Measurements from ENCODE around the gene GP1BA.

GP1BA gene

DNA sequence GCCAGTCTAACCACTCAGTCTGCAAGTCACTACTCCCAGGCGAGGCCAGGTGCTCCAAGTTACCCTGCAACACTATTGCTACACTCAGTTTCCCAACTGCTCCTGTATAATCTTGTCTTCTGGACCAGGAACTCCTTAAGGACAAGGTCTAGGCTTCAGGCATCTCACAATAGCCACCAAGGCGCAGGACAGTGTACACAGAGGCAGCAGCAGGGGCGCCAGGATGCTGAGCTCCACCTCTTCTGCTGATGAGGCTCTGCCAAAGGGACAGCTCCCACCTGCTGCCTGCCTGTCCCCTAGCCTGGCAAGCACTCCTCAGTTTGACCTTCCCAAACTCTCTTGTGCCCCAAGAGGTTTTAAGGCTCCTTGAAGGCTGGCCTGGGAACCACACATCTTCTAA is 4.4 kb downstream of the GP1BA start:
- H3K27me3 ChIP-seq (ENCODE audit: control insufficient read depth in 2 of 2, insufficient read depth in 2 of 2, low read length in 2 of 2) = no peaks in the 10 kb centered on the region
- no peak overlapping the region for H3K4me3 ChIP-seq (ENCODE audit: low read length in 2 of 2)
- no peak overlapping the region for H3K27ac ChIP-seq (ENCODE audit: low read depth in 2 of 2, low read length in 2 of 2)
- H3K9me3 ChIP-seq (ENCODE audit: control insufficient read depth in 2 of 2, low read length in 2 of 2) = no peaks in the 10 kb centered on the region
- H3K36me3 ChIP-seq (ENCODE audit: control insufficient read depth in 2 of 2, insufficient read depth in 2 of 2, low read length in 2 of 2) = peaks cover 16 to 24% of the 10 kb centered on the region in 2 donors
- no peak overlapping the region for H3K9ac ChIP-seq (ENCODE audit: low read depth in 1 of 2, low read length in 2 of 2)
- peaks cover 29 to 30% of the 10 kb centered on the region in 2 donors for H3K4me1 ChIP-seq (ENCODE audit: control insufficient read depth in 2 of 2, insufficient read depth in 2 of 2, low read length in 2 of 2)

DNA sequence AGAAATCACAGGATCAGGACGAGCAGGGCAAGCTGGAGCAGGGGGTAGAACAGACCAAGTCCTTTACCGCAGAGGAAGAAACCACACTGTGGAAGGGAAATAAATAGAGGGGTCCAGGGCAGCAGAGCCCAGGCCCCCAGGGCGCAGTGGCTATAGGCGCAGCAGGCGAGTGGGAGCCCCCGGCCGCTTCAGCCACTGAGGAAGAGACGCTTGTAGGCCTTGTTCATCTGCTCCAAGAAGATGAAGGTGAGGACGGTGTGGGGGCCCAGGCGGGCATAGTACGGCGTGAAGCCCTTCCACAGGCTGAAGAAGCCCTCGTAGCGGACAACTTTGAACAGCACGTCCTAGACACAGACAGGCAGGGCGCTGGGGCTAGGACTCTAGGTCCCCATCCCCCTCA is 5.5 kb downstream of the GP1BA start:
- H3K36me3 ChIP-seq (ENCODE audit: control insufficient read depth in 2 of 2, insufficient read depth in 2 of 2, low read length in 2 of 2) = peaks cover 23 to 26% of the 10 kb centered on the region in 2 donors
- no peak overlapping the region for H3K9ac ChIP-seq (ENCODE audit: low read depth in 1 of 2, low read length in 2 of 2)
- H3K27ac ChIP-seq (ENCODE audit: low read depth in 2 of 2, low read length in 2 of 2) = no peak overlapping the region

DNA sequence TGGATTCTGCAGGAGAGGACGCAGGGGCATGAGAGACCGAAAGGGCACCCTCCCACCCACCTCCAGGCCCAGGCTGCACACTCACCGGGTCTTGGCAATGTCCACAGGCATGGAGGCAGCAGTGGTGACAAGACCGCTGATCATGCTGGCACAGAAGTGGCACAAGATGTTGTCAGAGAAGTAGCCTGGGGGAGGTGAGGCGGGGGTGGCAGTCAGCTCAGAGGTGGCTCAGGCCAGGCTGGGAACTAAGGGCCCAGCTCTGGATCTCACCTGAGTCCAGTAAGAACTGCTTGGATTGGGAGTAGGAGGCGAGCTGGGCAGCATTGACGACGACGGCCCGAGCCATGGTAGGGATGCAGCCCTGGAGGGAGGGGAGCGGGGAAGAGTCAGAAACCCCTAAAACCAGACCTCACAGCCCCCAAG is 6.0 kb downstream of the GP1BA start:
- Histone ChIP-seq H3K27ac (ENCODE audit: low read depth in 2 of 2, low read length in 2 of 2) (peak overlapping the region in 1 of 2 donors; percentile 89), H3K9ac (ENCODE audit: low read depth in 1 of 2, low read length in 2 of 2) (peak overlapping the region in 1 of 2 donors; percentile 92), H3K9me3 (ENCODE audit: control insufficient read depth in 2 of 2, low read length in 2 of 2) (no peaks in the 10 kb centered on the region), H3K27me3 (ENCODE audit: control insufficient read depth in 2 of 2, insufficient read depth in 2 of 2, low read length in 2 of 2) (no peaks in the 10 kb centered on the region), H3K36me3 (ENCODE audit: control insufficient read depth in 2 of 2, insufficient read depth in 2 of 2, low read length in 2 of 2) (peaks cover 27 to 32% of the 10 kb centered on the region in 2 donors), H3K4me3 (ENCODE audit: low read length in 2 of 2) (peak overlapping the region; percentile 79 to 87), H3K4me1 (ENCODE audit: control insufficient read depth in 2 of 2, insufficient read depth in 2 of 2, low read length in 2 of 2) (peaks cover 32% of the 10 kb centered on the region in 2 donors)

More for the DNA sequence above, 5.5 kb downstream of the GP1BA start:
- H3K27me3 ChIP-seq (ENCODE audit: control insufficient read depth in 2 of 2, insufficient read depth in 2 of 2, low read length in 2 of 2) = no peaks in the 10 kb centered on the region
- H3K4me1 ChIP-seq (ENCODE audit: control insufficient read depth in 2 of 2, insufficient read depth in 2 of 2, low read length in 2 of 2) = peaks cover 32% of the 10 kb centered on the region in 2 donors
- no peak overlapping the region for H3K4me3 ChIP-seq (ENCODE audit: low read length in 2 of 2)
- no peaks in the 10 kb centered on the region for H3K9me3 ChIP-seq (ENCODE audit: control insufficient read depth in 2 of 2, low read length in 2 of 2)

DNA sequence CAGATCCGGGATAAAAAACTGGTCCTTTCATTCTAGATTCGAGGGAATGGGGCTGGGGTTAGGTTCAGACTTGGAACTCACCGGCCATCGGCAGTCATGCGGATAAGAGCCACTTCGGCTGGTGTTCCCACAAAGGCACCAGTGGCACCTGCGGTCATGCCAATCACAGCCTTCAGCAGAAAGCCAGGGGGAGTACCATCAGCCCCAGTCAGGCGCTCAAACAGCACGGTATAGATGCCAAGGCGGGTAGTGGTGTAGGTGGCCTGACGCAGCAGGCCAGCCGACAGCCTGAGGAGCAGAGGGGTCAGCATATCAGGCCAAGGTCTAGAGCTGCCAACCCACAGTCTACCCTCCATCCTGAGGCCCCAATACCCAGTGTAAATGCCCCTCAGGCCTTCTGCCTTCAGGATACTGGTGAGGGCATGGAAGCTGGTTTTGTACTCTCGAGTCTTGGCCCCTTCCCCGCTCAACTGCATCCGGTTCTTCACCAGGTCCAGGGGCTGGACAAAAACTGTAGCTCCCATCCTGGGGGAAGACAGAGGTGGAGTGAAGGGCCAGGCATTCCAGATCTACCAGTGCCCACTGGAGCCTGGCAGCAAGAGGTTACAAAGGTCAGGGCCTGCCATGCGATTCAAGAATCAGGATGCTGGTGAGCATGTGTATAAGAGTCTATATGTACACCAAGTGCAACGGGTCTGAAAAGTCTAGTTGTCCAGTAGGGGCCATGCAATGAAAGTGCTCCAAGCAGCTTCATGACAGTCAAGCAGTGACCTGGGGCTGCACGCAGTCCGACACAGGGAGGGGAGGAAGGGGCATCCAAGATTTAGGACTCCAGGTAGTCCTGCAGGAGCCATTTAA is 6.8 kb downstream of the GP1BA start:
- Histone ChIP-seq H3K4me3 (ENCODE audit: low read length in 2 of 2) (peak overlapping the region; percentile 79 to 87), H3K9me3 (ENCODE audit: control insufficient read depth in 2 of 2, low read length in 2 of 2) (no peaks in the 10 kb centered on the region), H3K9ac (ENCODE audit: low read depth in 1 of 2, low read length in 2 of 2) (peak overlapping the region; percentile 92 to 99), H3K36me3 (ENCODE audit: control insufficient read depth in 2 of 2, insufficient read depth in 2 of 2, low read length in 2 of 2) (peaks cover 32 to 39% of the 10 kb centered on the region in 2 donors), H3K4me1 (ENCODE audit: control insufficient read depth in 2 of 2, insufficient read depth in 2 of 2, low read length in 2 of 2) (peaks cover 31 to 35% of the 10 kb centered on the region in 2 donors), H3K27ac (ENCODE audit: low read depth in 2 of 2, low read length in 2 of 2) (peak overlapping the region; percentile 89 to 91), H3K27me3 (ENCODE audit: control insufficient read depth in 2 of 2, insufficient read depth in 2 of 2, low read length in 2 of 2) (no peaks in the 10 kb centered on the region)

DNA sequence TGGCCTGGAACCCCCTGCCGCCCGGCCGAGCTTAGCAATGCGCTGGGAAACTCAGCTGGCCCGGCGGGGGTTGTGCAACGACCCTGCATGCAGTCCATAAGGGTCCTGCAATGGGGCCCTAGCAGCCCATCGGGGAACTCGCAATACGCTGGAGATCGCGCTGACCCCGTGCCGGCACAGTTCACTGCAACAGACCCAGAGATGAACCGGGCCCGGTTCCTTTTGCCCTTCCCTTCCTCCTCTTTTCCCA is 7.4 kb downstream of the GP1BA start:
- Histone ChIP-seq H3K36me3 (ENCODE audit: control insufficient read depth in 2 of 2, insufficient read depth in 2 of 2, low read length in 2 of 2) (peaks cover 36 to 45% of the 10 kb centered on the region in 2 donors), H3K9ac (ENCODE audit: low read depth in 1 of 2, low read length in 2 of 2) (peak overlapping the region; percentile 92 to 99), H3K4me3 (ENCODE audit: low read length in 2 of 2) (peak overlapping the region; percentile 79 to 87), H3K4me1 (ENCODE audit: control insufficient read depth in 2 of 2, insufficient read depth in 2 of 2, low read length in 2 of 2) (peaks cover 29 to 31% of the 10 kb centered on the region in 2 donors), H3K27ac (ENCODE audit: low read depth in 2 of 2, low read length in 2 of 2) (peak overlapping the region; percentile 89 to 91), H3K9me3 (ENCODE audit: control insufficient read depth in 2 of 2, low read length in 2 of 2) (no peaks in the 10 kb centered on the region), H3K27me3 (ENCODE audit: control insufficient read depth in 2 of 2, insufficient read depth in 2 of 2, low read length in 2 of 2) (no peaks in the 10 kb centered on the region)

DNA sequence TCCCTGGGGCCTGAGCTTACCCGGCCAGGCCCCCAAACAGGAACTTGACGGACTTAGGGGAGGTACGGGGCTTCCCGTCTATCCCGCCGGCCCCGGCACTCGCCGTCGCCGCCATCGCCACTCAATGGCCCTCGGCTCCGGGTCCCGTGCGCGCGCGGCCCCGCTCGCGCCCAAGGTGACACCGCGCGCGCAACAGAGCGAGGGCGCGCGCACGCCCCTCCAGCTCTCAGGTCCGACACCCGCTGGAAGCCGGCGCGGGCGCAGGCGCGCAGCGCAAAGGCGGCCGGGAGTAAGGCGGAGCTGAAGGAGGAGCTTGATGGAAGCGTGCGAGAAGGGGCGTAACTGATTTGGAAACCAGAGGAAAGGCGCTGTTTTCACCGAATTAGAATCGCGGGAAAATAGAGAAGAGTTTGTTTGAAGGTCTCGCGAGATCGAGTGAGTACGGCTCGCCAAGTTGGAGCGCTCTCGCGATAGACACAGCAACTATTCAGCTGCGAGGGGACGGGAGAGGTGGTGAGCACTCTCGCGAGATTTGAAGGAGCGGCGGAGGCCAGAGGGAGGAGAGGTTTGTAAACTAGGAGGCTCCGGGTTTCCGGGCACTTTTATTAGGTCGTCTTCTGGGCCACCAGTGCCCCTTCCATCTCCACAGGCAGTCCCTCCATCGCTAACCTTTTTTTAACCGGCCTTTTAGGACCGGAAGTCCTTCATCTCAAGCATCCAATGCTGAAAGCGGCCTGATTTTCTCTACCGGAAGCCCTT is 7.9 kb downstream of the GP1BA start, which contains the start of the genes RNF167 and SLC25A11:
RNF167 (plus strand) TSS at position 473 of the 759 bp plus-strand sequence. CDS start 642 bp downstream, outside the sequence.
SLC25A11 (minus strand) TSS at position 251 of the 759 bp plus-strand sequence; CDS start at position 115, 136 bp downstream.
- Histone ChIP-seq H3K9me3 (ENCODE audit: control insufficient read depth in 2 of 2, low read length in 2 of 2) (no peaks in the 10 kb centered on the region), H3K27ac (ENCODE audit: low read depth in 2 of 2, low read length in 2 of 2) (peak within 1 kb of the TSS; percentile 89 to 91), H3K4me3 (ENCODE audit: low read length in 2 of 2) (peak within 1 kb of the TSS; percentile 79 to 87), H3K36me3 (ENCODE audit: control insufficient read depth in 2 of 2, insufficient read depth in 2 of 2, low read length in 2 of 2) (peaks cover 41 to 49% of the 10 kb centered on the region in 2 donors), H3K4me1 (ENCODE audit: control insufficient read depth in 2 of 2, insufficient read depth in 2 of 2, low read length in 2 of 2) (peaks cover 33 to 34% of the 10 kb centered on the region in 2 donors), H3K27me3 (ENCODE audit: control insufficient read depth in 2 of 2, insufficient read depth in 2 of 2, low read length in 2 of 2) (no peaks in the 10 kb centered on the region), H3K9ac (ENCODE audit: low read depth in 1 of 2, low read length in 2 of 2) (peak within 1 kb of the TSS; percentile 92 to 99)

DNA sequence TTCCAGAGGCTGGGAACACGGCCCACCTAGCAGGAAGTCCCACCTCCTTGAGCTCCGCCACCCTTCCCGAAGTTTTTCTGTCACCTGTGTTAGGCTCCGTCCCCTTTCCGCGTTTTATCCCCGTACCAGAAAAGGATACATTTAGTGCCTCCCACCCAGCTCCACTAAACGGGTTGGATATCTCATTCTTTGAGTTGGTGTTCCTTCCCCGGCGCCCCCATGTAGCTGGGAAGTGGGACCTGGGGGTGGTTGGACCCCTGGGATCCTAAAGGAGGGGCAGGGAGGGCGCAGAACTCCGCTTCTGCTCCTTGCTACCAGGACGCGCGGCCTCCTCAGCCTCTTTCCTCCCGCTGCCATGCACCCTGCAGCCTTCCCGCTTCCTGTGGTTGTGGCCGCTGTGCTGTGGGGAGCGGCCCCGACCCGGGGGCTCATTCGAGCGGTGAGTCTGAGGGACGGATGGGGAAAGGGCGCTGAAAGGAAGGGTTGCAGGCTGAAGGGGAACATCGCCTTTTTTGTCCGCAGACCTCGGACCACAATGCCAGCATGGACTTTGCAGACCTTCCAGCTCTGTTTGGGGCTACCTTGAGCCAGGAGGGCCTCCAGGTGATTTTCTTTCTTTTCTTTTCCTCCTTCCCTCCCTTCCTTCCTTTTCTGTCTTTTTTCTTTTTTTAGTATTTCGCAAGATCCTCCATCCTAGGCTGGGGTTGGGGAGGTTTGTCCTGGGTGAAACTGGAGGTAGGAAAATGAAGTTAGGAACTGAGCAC is 8.7 kb downstream of the GP1BA start:
- H3K36me3 ChIP-seq (ENCODE audit: control insufficient read depth in 2 of 2, insufficient read depth in 2 of 2, low read length in 2 of 2) = peaks cover 43 to 57% of the 10 kb centered on the region in 2 donors

DNA sequence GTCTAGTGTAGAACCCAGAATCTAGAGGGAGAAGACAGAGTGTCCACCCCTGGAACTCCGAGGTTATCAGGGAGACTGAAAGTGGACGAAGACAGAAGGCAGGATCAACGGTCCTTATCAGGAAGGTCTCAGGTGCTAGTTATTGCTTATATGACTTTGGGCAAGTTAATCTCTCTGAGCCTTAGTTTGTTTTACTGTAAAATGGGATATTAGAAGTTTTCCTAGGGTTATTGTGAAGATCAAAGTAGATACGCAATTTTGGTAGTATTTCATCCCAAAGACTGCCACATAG is 9.2 kb downstream of the GP1BA start:
- no peaks in the 10 kb centered on the region for H3K9me3 ChIP-seq (ENCODE audit: control insufficient read depth in 2 of 2, low read length in 2 of 2)
- H3K27me3 ChIP-seq (ENCODE audit: control insufficient read depth in 2 of 2, insufficient read depth in 2 of 2, low read length in 2 of 2) = no peaks in the 10 kb centered on the region
- H3K9ac ChIP-seq (ENCODE audit: low read depth in 1 of 2, low read length in 2 of 2) = peak overlapping the region; percentile 92 to 99
- H3K4me1 ChIP-seq (ENCODE audit: control insufficient read depth in 2 of 2, insufficient read depth in 2 of 2, low read length in 2 of 2) = peaks cover 46% of the 10 kb centered on the region in 2 donors
- peaks cover 48 to 58% of the 10 kb centered on the region in 2 donors for H3K36me3 ChIP-seq (ENCODE audit: control insufficient read depth in 2 of 2, insufficient read depth in 2 of 2, low read length in 2 of 2)
- H3K4me3 ChIP-seq (ENCODE audit: low read length in 2 of 2) = peak overlapping the region; percentile 79 to 87
- peak overlapping the region; percentile 89 to 91 for H3K27ac ChIP-seq (ENCODE audit: low read depth in 2 of 2, low read length in 2 of 2)

More for the DNA sequence above, 8.7 kb downstream of the GP1BA start:
- Histone ChIP-seq H3K27ac (ENCODE audit: low read depth in 2 of 2, low read length in 2 of 2) (peak overlapping the region; percentile 89 to 91), H3K4me1 (ENCODE audit: control insufficient read depth in 2 of 2, insufficient read depth in 2 of 2, low read length in 2 of 2) (peaks cover 41% of the 10 kb centered on the region in 2 donors), H3K9me3 (ENCODE audit: control insufficient read depth in 2 of 2, low read length in 2 of 2) (no peaks in the 10 kb centered on the region), H3K27me3 (ENCODE audit: control insufficient read depth in 2 of 2, insufficient read depth in 2 of 2, low read length in 2 of 2) (no peaks in the 10 kb centered on the region), H3K9ac (ENCODE audit: low read depth in 1 of 2, low read length in 2 of 2) (peak overlapping the region; percentile 92 to 99), H3K4me3 (ENCODE audit: low read length in 2 of 2) (peak overlapping the region; percentile 79 to 87)

DNA sequence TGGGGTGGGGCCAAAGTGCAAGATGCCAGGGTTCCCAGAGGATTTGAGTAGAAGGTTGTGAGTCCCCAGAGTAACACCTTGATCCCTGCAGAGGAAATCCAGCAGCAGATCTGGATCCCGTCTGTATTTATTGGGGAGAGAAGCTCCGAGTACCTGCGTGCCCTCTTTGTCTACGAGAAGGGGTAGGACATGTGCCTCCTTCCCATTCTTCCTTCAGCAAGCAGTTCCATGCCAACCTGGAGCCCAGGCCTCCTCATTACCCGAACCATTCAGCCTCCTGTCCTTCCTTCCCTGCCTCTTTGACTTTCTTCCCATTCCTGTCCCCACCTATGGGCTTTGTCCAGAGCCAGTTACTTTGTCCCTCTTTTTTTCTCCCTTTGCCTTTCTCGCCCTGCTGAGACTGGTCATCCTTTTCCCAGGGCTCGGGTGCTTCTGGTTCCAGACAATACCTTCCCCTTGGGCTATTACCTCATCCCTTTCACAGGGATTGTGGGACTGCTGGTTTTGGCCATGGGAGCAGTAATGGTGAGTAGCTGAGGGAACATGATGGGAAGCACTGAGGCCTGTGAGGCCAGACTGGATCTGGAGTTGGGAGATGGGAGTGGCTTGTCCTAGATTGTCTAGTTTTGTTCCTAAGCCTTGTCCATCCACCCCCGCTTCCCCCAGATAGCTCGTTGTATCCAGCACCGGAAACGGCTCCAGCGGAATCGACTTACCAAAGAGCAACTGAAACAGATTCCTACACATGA is 10.9 kb downstream of the GP1BA start:
- Histone ChIP-seq H3K9me3 (ENCODE audit: control insufficient read depth in 2 of 2, low read length in 2 of 2) (no peaks in the 10 kb centered on the region), H3K4me3 (ENCODE audit: low read length in 2 of 2) (no peak overlapping the region), H3K27ac (ENCODE audit: low read depth in 2 of 2, low read length in 2 of 2) (peak overlapping the region in 1 of 2 donors; percentile 2), H3K4me1 (ENCODE audit: control insufficient read depth in 2 of 2, insufficient read depth in 2 of 2, low read length in 2 of 2) (peaks cover 52 to 54% of the 10 kb centered on the region in 2 donors), H3K9ac (ENCODE audit: low read depth in 1 of 2, low read length in 2 of 2) (no peak overlapping the region), H3K36me3 (ENCODE audit: control insufficient read depth in 2 of 2, insufficient read depth in 2 of 2, low read length in 2 of 2) (peaks cover 45 to 47% of the 10 kb centered on the region in 2 donors), H3K27me3 (ENCODE audit: control insufficient read depth in 2 of 2, insufficient read depth in 2 of 2, low read length in 2 of 2) (no peaks in the 10 kb centered on the region)

Measured in mucosa of rectum (tissue), 2 donors.